ENCODE data around the gene MRPS27. TPM values are rescaled to one million over a fixed set of nuclear protein-coding genes. Genes with fewer than 3 reads are reported as not detected.

Gene MRPS27
- total and polyA plus RNA-seq, 9 of the 15 experiments (the other 6 are each of a cell fraction or from before 2014, with no cell fraction given): 73.6 to 144 (median 106) TPM

DNA sequence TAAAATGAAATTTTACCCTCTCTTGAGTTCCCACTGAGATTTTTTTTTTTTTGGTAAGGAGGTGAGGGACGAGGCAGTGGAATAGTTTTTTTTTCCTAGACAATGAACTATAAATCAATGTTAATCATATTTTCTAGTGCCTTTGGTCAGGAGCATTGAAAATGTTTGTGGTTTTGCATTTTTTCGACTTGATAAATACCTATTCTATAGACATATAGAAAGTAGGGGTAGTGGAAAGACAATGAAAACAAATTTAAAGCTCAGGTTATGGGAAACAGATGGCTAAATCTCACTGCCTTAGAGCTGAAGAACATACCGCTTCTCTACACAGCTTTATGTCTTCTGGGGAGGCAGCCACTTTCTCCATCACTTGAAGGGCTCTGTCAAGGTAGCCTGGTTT is 94.3 kb downstream of the MRPS27 start:
- POLR2A ChIA-PET: interaction anchor here (1.3 kb wide), 1 partner anchor 8 kb away, joined by 3 read pairs; no protein-coding TSS in a partner anchor
- DNase-seq (ENCODE audit: extremely low read depth in 1 of 4, low spot score in 3 of 4): no peak
- TF ChIP-seq ATF1 (CRISPR knock-in tag; IDR thresholded peaks at IDR 0.05) (no peak), ATF1 (tag; IDR thresholded peaks at IDR 0.05) (no peak), ZBTB8A (IDR thresholded peaks at IDR 0.05; ENCODE audit: partially characterized antibody) (no peak), CREM (IDR thresholded peaks at IDR 0.05; ENCODE audit: low read depth) (no peak), ETS2 (tag; IDR thresholded peaks at IDR 0.05; ENCODE audit: borderline replicate concordance, poor library complexity, severe bottlenecking) (no peak), OTX1 (CRISPR knock-in tag; IDR thresholded peaks at IDR 0.05) (no peak)
- TF ChIP-seq, protein P1, sequence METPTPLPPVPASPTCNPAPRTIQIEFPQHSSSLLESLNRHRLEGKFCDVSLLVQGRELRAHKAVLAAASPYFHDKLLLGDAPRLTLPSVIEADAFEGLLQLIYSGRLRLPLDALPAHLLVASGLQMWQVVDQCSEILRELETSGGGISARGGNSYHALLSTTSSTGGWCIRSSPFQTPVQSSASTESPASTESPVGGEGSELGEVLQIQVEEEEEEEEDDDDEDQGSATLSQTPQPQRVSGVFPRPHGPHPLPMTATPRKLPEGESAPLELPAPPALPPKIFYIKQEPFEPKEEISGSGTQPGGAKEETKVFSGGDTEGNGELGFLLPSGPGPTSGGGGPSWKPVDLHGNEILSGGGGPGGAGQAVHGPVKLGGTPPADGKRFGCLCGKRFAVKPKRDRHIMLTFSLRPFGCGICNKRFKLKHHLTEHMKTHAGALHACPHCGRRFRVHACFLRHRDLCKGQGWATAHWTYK (CRISPR knock-in tag; IDR thresholded peaks at IDR 0.05): no peak
- TF ChIP-seq, protein P2, sequence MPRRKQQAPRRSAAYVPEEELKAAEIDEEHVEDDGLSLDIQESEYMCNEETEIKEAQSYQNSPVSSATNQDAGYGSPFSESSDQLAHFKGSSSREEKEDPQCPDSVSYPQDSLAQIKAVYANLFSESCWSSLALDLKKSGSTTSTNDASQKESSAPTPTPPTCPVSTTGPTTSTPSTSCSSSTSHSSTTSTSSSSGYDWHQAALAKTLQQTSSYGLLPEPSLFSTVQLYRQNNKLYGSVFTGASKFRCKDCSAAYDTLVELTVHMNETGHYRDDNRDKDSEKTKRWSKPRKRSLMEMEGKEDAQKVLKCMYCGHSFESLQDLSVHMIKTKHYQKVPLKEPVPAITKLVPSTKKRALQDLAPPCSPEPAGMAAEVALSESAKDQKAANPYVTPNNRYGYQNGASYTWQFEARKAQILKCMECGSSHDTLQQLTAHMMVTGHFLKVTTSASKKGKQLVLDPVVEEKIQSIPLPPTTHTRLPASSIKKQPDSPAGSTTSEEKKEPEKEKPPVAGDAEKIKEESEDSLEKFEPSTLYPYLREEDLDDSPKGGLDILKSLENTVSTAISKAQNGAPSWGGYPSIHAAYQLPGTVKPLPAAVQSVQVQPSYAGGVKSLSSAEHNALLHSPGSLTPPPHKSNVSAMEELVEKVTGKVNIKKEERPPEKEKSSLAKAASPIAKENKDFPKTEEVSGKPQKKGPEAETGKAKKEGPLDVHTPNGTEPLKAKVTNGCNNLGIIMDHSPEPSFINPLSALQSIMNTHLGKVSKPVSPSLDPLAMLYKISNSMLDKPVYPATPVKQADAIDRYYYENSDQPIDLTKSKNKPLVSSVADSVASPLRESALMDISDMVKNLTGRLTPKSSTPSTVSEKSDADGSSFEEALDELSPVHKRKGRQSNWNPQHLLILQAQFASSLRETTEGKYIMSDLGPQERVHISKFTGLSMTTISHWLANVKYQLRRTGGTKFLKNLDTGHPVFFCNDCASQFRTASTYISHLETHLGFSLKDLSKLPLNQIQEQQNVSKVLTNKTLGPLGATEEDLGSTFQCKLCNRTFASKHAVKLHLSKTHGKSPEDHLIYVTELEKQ (CRISPR knock-in tag; IDR thresholded peaks at IDR 0.05): no peak

More for the DNA sequence above, 94.3 kb downstream of the MRPS27 start:
- no peak overlapping the region for H3K9ac ChIP-seq (ENCODE audit: insufficient read depth in 1 of 2, low read depth in 2 of 2, low read length in 2 of 2)
- CTCF ChIA-PET (ENCODE audit: low intra/inter-chr PET ratio): no interaction called here
- in situ Hi-C loops (cut with MboI) (no loop called here), intact Hi-C loops (cut with micrococcal nuclease) (loop anchor here (5.0 kb wide), 1 partner anchor 82 kb away; no protein-coding TSS in a partner anchor)
- no TSS peak for BruUV-seq (replicated peaks)
- ATAC-seq (no peak), FAIRE-seq (no peak)
- peaks cover 97% of the 10 kb centered on the region for H3K36me3 ChIP-seq (ENCODE audit: control insufficient read depth, insufficient read depth, low read length)
- H2AFZ ChIP-seq (ENCODE audit: low read depth, low read length): no peak overlapping the region
- no peak overlapping the region for H3K27ac ChIP-seq (ENCODE audit: extremely low read depth, low read depth, low read length)
- no peak overlapping the region for H3K4me2 ChIP-seq (ENCODE audit: insufficient read depth, low read length)
- H3K9me1 ChIP-seq (ENCODE audit: control insufficient read depth, insufficient read depth, low read length): no peaks in the 10 kb centered on the region
- H3K4me1 ChIP-seq (replicated peaks in 1 of 2; ENCODE audit: control insufficient read depth in 2 of 2, insufficient read depth in 2 of 2, low read length in 2 of 2): peaks cover 0 to 37% of the 10 kb centered on the region in 2 experiments; a peak in 3 of 5 replicates
- H4K20me1 ChIP-seq (replicated peaks; ENCODE audit: control insufficient read depth, insufficient read depth, low read length): no peaks in the 10 kb centered on the region
- 85% methylated on average over 3 of the region's 3 CpGs for WGBS (ENCODE audit: insufficient coverage, low coverage, missing lambda C conversion rate)
- H3K9me3 ChIP-seq (replicated peaks; ENCODE audit: control insufficient read depth, insufficient read depth, low read depth, low read length): no peaks in the 10 kb centered on the region
- no peaks in the 10 kb centered on the region for H3K27me3 ChIP-seq (ENCODE audit: control insufficient read depth in 2 of 2, insufficient read depth in 2 of 2, low read length in 2 of 2)
- peaks cover 5% of the 10 kb centered on the region; the same call in 1 of the 3 replicates for H3K79me2 ChIP-seq (ENCODE audit: control insufficient read depth, insufficient read depth, low read length)
- H3K4me3 ChIP-seq: no peak overlapping the region
